Hepatocyte (in vitro differentiated cells): ENCODE measurements around the gene MAB21L4.

Experiments
- CTCF ChIP-seq: fragments of 200-600 bp; sonication (generic); IDR thresholded peaks from 2 replicates; pipeline ENCODE4 v1.5.1; 2016; ENCODE audit warnings: antibody characterized with exemption, mild to moderate bottlenecking; ENCODE audit not compliant: poor library complexity
- EZH2 ChIP-seq: fragments of 200-600 bp; sonication (generic); IDR thresholded peaks from 2 replicates; pipeline ENCODE4 v1.6.1; 2016; ENCODE audit warnings: antibody characterized with exemption, mild to moderate bottlenecking, borderline replicate concordance
- EZH2phosphoT487 ChIP-seq: fragments of 200-600 bp; sonication (generic); IDR thresholded peaks from one replicate; pipeline ENCODE4 v1.6.1; 2018; ENCODE audit warnings: antibody characterized with exemption, mild to moderate bottlenecking, low read depth, moderate library complexity; ENCODE audit not compliant: unreplicated experiment, severe bottlenecking

GRCh38 chr2:240840435-240841060, 55.4 kb downstream of the MAB21L4 start:
- TF ChIP-seq CTCF (peak; percentile 69), EZH2 (no peak), EZH2phosphoT487 (no peak)
